Activated CD8-positive, alpha-beta memory T cell treated with anti-CD3 and anti-CD28 coated beads, Interleukin-2, amount 50 U/mL, for 4 hours (primary cell): ENCODE data around the gene DISP1.

Experiments used
- DNase-seq: peaks from one replicate; pipeline ENCODE4 v3.0.0-alpha.2; 2020

The DISP1 gene

DNA sequence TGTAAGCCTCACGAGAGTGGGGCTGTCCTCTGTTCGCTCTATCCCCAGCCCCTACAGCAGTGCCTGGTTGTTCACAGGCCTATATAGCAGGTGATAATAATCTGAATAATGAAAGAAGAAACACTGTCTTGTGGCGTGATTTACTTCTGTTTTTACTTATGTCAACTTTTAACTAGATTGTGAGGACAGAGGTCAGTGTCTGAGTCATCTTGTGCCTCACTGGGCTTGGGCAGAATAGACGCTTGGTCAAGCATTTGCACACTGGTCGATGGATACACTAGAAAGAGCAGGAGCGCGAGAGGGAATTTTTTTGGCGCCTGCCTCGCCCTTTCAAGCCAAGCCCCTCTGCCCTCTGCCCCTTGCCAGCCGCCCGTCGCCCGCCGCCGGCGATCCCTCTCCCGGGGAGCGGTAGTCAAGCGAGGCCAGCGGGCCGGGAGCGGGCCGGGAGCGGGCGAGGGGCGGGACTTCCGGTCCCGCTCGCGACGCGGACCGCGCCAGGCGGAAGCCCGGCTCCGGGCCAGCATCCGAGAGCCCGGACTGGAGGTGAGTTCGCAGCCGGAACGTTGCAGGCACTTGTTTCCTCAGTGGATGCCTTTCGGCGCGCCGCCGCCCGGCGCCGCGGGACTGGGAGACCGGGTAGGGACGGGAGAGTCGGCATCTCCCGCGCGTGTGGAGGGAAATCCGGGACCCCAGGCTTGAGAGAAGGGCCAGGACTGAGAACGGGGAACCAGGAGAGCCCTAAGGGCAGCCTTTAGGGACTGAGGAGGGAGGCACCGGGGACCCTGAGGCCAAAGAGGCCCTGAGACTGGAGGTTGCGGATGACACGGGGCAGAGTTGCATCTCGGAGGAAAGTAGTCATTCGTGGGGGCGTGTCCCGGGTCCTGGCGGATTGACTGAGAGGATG is at the start of gene DISP1:
Gene DISP1, plus strand, starts transcription at position 504 of the 904 bp plus-strand sequence. CDS start 127,785 bp downstream, outside the sequence.
- DNase-seq, result peak; percentile 74

GRCh38 chr1:222767152-222767571 is 47.7 kb upstream of the DISP1 start:
- no peak for DNase-seq

- DNase-seq, result no peak
Observed at GRCh38 chr1:222768592-222768991, 46.2 kb upstream of the DISP1 start.

DNA sequence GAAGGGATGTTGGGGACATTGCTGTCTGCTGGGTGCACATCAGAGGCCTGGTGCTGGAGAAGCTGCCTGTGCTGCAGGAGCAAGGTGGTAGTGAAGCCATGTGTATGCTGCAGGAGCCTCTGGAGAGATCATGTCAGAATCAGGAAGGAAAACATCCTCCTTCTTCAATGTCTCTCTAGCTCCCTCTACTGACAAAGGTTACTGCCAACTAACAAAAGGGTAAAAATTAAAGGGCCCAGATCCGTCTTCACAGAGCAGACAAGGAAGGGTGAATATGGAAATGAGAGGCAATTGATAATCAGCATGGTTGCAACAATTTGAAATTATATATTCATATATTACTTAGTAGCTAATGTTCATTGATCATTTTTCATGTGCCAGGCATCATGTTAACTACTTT is 45.7 kb upstream of the DISP1 start:
- DNase-seq, result no peak

DNA sequence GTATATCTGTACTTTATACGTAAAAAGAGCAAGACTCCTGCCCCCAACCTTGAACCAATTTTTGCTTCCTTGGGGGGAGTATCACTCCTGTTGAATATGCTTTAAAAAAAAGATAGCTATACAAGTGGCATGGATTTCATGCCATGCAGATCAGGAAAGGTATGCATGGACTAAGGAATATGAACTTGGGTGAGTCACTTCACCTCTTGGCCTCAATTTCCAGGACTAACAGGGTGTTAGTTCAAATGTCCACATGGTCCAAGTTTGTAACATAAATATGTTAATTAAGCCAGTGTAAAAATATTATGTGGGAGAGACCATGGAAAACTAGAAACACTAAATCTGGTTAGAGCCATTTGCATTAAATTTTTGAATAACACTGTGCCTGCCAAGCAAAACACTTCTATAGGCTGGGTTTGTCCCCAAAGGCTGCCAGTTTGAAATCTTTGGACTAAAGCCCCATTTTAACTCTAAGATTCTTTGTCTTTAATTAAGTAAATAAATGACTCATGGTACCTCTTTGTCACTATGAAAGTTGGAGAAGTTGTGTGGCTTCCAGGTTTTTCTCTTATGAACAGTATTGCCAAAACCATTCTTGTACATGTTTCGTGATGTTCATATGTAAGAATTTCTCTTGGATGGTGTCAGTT is 44.7 kb upstream of the DISP1 start:
- no peak for DNase-seq

DNA sequence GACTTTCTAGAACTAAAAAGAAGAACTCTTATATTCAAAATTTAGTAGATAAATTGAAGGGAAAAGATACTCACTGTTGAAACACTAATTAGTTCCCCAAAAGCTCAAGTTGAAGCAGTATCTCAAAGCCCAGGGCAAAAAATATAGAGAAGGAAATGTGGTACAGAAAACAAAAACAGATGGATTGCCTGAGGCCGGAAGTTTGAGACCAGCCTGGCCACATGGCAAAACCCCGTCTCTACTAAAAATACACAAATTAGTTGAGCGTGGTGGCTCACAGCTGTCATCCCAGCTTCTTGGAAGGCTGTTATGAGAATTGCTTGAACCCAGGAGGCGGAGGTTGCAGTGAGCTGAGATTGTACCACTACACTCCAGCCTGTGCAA is 41.9 kb upstream of the DISP1 start:
- DNase-seq, result no peak

DNA sequence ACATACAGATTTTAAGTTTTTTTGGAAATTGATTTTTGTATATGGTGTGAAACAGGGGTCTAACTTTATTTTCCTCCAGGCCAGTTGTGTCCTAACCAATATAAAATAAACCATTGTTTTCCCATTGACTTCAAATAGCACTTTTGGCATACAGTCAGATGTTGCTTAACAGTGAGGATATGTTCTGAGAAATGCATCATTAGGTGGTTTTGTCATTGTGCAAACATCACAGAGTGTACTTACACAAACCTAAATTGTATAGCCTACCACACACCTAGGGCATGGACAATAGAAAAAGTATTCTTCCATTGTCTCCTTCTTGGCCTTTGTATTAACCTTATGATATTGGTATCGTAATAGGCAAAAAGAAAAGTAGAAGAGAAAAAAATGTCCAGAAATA is 37.4 kb upstream of the DISP1 start:
- no peak for DNase-seq

- no peak for DNase-seq
Observed at GRCh38 chr1:222777977-222778376, 36.9 kb upstream of the DISP1 start.

DNA sequence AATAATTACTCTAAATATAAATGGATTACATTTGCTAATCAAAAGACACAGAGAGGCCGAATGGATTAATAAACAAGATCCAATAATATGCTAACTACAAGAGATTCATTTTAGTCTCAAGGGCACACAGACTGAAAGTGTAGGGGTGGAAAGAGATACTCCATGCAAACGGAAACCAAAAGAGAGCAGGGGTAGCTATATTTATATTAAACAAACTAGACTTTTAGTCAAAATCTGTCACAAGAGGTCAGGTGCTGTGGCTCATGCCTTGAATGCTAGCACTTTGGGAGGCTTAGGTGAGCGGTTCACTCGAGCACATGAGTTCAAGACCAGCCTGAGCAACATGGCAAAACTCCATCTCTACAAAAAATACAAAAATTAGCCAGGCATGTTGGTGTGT is 33.6 kb upstream of the DISP1 start:
- DNase-seq, result no peak

GRCh38 chr1:222783051-222783450 is 31.8 kb upstream of the DISP1 start:
- no peak for DNase-seq

DNA sequence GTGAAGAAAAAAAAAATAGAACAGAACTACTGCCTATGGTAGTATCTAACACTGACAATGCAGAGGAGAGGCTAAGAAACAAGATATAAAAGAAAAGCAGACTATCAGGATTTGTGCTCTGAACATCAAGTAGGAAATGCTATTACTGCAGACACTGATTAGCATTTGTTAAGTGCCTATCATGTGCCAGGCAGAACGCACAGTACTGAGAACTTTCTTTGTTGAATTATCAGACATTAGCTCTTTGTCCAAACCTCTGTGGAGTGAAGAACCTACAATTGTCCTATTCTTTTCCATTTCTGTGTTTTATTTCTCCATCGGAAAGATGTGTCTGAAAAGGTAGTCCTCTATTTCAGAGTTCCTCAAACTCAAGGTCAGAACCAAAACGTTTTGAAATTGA is 30.5 kb upstream of the DISP1 start:
- DNase-seq, result no peak

DNA sequence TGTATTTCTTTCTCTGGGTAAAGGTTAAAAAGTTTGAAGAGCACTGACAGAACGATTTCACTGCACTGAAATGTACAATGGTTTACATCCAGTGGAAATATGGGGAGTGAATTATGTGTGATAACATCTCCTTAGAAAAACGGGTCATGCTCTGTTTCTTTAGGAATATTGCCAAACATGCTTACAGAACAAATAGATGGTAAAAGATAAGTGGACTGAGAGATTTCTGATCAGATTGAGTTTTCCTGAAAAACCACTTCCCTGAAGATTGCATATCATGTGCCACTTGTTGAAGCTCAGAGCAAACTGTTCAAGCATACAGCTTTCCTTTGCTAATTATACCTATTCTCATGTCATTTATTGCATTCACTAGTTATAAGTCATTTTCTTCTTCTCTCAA is 29.9 kb upstream of the DISP1 start:
- DNase-seq, result no peak

DNA sequence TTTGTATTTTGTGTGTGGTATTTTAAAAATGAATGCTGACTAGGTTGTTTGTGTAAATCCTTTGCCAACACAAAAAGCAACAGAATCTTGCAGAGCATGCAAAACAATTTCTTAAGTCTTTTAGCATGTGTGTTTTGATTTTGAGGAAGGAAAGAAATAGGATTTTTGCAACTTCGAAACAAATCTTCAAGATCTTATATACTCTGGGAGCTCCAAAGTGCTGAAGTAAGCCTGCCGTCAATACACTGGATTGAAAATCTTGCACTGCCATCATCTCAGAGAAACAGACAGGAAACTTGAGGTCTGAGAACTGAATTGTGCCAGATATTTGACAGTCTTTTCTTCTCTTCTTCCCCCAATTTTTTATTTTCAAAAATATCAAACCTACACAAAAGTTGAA is 29.3 kb upstream of the DISP1 start:
- DNase-seq, result no peak

- no peak for DNase-seq
Observed at GRCh38 chr1:222786121-222786520, 28.7 kb upstream of the DISP1 start.

GRCh38 chr1:222787729-222788128 is 27.1 kb upstream of the DISP1 start:
- no peak for DNase-seq

GRCh38 chr1:222788402-222789156 is 26.3 kb upstream of the DISP1 start:
- no peak for DNase-seq

- DNase-seq, result no peak
Observed at GRCh38 chr1:222790115-222790514, 24.7 kb upstream of the DISP1 start.

- no peak for DNase-seq
Observed at GRCh38 chr1:222790520-222790919, 24.3 kb upstream of the DISP1 start.

GRCh38 chr1:222791006-222791710 is 23.7 kb upstream of the DISP1 start:
- DNase-seq, result no peak

- DNase-seq, result no peak
Observed at GRCh38 chr1:222792744-222793143, 22.1 kb upstream of the DISP1 start.

- no peak for DNase-seq
Observed at GRCh38 chr1:222794656-222795474, 20.0 kb upstream of the DISP1 start.

DNA sequence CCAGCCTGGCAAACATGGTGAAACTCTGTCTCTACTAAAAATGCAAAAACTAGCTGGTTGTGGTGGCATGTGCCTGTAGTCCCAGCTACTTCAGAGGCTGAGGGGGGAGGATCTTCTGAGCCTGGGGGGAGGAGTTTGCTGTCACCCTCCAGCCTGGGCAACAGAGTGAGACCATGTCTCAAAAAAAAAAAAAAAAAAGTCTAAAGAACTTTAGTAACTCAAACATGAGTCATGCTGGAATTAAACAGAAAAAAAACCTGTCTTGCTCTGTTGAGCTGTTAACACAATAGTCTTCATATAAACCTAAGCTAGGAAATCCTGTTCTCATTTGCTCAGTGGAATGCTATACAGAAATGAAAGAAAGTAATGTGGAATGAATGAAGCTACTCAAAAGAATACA is 16.7 kb upstream of the DISP1 start:
- DNase-seq, result no peak
